HepG2 (cell line): ENCODE data around the gene NDUFB10. TPM values are rescaled to one million over a fixed set of nuclear protein-coding genes. Genes with fewer than 3 reads are reported as not detected.

Experiments used
- ATF2 ChIP-seq: sonication (generic); formaldehyde crosslinking; IDR thresholded peaks from 2 replicates; pipeline ENCODE4 v1.4.0; 2020; ENCODE audit warnings: missing genetic modification reagents
- CCAR2 ChIP-seq: fragments of 200-400 bp; formaldehyde crosslinking; optimal IDR thresholded peaks from 2 replicates; pipeline ENCODE3; 2018; ENCODE audit warnings: low read depth, mild to moderate bottlenecking, low read length, moderate library complexity
- CHCHD3 ChIP-seq: sonication (generic); formaldehyde crosslinking; IDR thresholded peaks from 2 replicates; pipeline ENCODE4 v1.8.0; 2022; ENCODE audit warnings: mild to moderate bottlenecking, missing genetic modification reagents, moderate library complexity
- JUN ChIP-seq: sonication (generic); formaldehyde crosslinking; IDR thresholded peaks from 2 replicates; pipeline ENCODE4 v1.4.0; 2020; ENCODE audit warnings: mild to moderate bottlenecking, missing genetic modification reagents
- LRRFIP1 ChIP-seq: sonication (generic); formaldehyde crosslinking; conservative IDR thresholded peaks from 2 replicates; pipeline ENCODE4 v1.4.0; 2020; ENCODE audit warnings: missing genetic modification reagents
- POGZ ChIP-seq: sonication (generic); formaldehyde crosslinking; IDR thresholded peaks from 2 replicates; pipeline ENCODE4 v1.4.0; 2020; ENCODE audit warnings: mild to moderate bottlenecking, missing genetic modification reagents
- PRPF4 ChIP-seq: fragments of 200-400 bp; formaldehyde crosslinking; IDR thresholded peaks from 2 replicates; pipeline ENCODE4 v1.6.1; 2016; ENCODE audit warnings: low read length, low read depth; ENCODE audit not compliant: poor library complexity, severe bottlenecking
- RERE ChIP-seq: IDR thresholded peaks from 2 replicates; pipeline ENCODE4 v1.6.1; 2016; ENCODE audit warnings: low read depth, missing genetic modification reagents, missing compliant biosample characterization
- TBX3 ChIP-seq: fragments of 450-650 bp; IDR thresholded peaks from 2 replicates; pipeline ENCODE4 v1.6.1; 2017; ENCODE audit warnings: antibody characterized with exemption, mild to moderate bottlenecking, inconsistent platforms, borderline replicate concordance
- TFDP2 ChIP-seq: sonication (generic); formaldehyde crosslinking; IDR thresholded peaks from 2 replicates; pipeline ENCODE4 v1.4.0; 2020; ENCODE audit warnings: missing genetic modification reagents
- ZBTB46 ChIP-seq: sonication (generic); formaldehyde crosslinking; IDR thresholded peaks from 2 replicates; pipeline ENCODE4 v1.4.0; 2020; ENCODE audit warnings: mild to moderate bottlenecking, missing genetic modification reagents, borderline replicate concordance
- ZNF333 ChIP-seq: sonication (generic); formaldehyde crosslinking; IDR thresholded peaks from 2 replicates; pipeline ENCODE4 v1.4.0; 2020; ENCODE audit warnings: mild to moderate bottlenecking, missing genetic modification reagents, borderline replicate concordance
- ZNF563 ChIP-seq: sonication (generic); formaldehyde crosslinking; IDR thresholded peaks from 2 replicates; pipeline ENCODE4 v1.8.0; 2022; ENCODE audit warnings: mild to moderate bottlenecking, moderate library complexity, missing genetic modification reagents
- ZNF772 ChIP-seq: sonication (generic); formaldehyde crosslinking; IDR thresholded peaks from 2 replicates; pipeline ENCODE4 v1.5.0; 2020; ENCODE audit warnings: mild to moderate bottlenecking, missing genetic modification reagents
- polyA plus RNA-seq, 8 experiments: library from polyadenylated mRNA; depleted of rRNA in 3 of 8; stranded (reverse) in 7 of 8; unstranded in 1 of 8; fragments of >200 nt; fragmentation: Illumina TruSeq in 4 of 8; extraction: Trizol in 4 of 8; gene quantifications; 2 replicates each; pipeline versions ENCODE4 v1.2.1 to v1.2.3, GENCODE V29; 2011 to 2016; ENCODE audit warnings: low read depth in 4 of 8, missing spikeins in 1 of 8, mixed read lengths in 1 of 8; ENCODE audit not compliant: insufficient read depth in 1 of 8
- total RNA-seq, 5 experiments: library from RNA; depleted of rRNA; stranded (reverse); fragments of >200 nt; fragmentation: Illumina TruSeq; extraction: Trizol; gene quantifications; 2 replicates each; pipeline ENCODE4 v1.2.3, GENCODE V29; 2016; ENCODE audit warnings: low read depth in 1 of 5

Gene NDUFB10
- total and polyA plus RNA-seq, 2 of the 13 experiments (the other 11 are each of a cell fraction or from before 2014, with no cell fraction given), result 68.6 to 157 TPM

- TF ChIP-seq RERE (CRISPR knock-in tag) (0 out of 2 replicates have a peak, but pooled peaks have one; percentile 28), PRPF4 (no peak), ZNF563 (CRISPR knock-in tag) (peak; percentile 80), CHCHD3 (CRISPR knock-in tag) (peak; percentile 77; the same call in 1 of the 2 replicates), POGZ (CRISPR knock-in tag) (no peak), ZNF333 (CRISPR knock-in tag) (no peak), ZBTB46 (CRISPR knock-in tag) (no peak; the same call in 1 of the 2 replicates), ATF2 (CRISPR knock-in tag) (peak; percentile 18; the same call in 1 of the 2 replicates), ZNF772 (peak; percentile 39; the same call in 1 of the 2 replicates), LRRFIP1 (no peak), TFDP2 (peak; percentile 92), TBX3 (no peak), JUN (CRISPR knock-in tag) (0 out of 2 replicates have a peak, but pooled peaks have one; percentile 62), CCAR2 (no peak)
These were observed 29.6 kb upstream of the NDUFB10 start (continued) for GRCh38 chr16:1929578-1930337.
